ENCODE data around the gene SBF2.

Gene SBF2

DNA sequence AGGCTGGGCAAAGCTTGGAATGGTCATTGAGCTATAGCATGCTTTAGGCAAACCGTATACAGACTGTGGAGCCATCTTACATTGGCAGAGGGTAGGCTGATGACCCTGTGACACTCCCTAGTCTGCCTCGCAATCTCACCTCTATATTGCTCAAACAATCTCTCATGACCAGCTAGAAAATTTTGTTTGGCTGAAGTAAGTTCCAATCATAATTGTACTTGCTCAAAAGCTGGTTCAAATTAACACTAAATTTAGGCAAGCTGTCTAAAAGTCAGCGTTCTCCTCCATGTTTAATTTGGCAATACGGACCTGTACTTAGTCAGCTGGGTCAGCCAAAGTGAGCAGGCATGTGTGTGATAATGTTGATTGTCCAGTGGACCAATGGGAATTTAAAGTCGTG lies 497.2 kb downstream of the SBF2 start:
- in situ Hi-C loops (cut with MboI; ENCODE audit: low pct_unique_long_range_greater_than_20kb, low sequenced_read_pairs, unreplicated experiment), result no loop called here
- no peak for DNase-seq (ENCODE audit: low spot score)
- TF ChIP-seq, protein P1, sequence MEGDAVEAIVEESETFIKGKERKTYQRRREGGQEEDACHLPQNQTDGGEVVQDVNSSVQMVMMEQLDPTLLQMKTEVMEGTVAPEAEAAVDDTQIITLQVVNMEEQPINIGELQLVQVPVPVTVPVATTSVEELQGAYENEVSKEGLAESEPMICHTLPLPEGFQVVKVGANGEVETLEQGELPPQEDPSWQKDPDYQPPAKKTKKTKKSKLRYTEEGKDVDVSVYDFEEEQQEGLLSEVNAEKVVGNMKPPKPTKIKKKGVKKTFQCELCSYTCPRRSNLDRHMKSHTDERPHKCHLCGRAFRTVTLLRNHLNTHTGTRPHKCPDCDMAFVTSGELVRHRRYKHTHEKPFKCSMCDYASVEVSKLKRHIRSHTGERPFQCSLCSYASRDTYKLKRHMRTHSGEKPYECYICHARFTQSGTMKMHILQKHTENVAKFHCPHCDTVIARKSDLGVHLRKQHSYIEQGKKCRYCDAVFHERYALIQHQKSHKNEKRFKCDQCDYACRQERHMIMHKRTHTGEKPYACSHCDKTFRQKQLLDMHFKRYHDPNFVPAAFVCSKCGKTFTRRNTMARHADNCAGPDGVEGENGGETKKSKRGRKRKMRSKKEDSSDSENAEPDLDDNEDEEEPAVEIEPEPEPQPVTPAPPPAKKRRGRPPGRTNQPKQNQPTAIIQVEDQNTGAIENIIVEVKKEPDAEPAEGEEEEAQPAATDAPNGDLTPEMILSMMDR (IDR thresholded peaks at IDR 0.05; ENCODE audit: extremely low read depth, insufficient read depth, missing control alignments), result no peak

DNA sequence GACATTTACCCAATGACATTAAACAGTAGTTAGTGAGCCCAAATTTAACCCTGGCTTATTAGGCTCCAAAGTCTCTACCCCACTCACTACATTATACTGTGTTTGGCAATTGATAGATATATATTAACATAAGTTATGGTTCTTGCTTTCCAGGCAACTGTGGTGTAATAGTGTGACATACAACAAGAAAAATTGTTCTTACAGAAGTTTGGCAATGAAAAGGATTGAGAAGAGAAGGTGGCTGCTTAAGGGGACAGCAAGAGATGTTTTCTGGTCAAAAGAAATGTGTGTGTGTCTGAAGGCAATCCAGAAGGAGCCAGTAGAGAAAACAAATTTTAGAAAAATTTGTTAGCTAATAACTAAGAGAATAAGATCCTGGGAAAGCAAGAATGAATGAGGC lies 497.8 kb downstream of the SBF2 start:
- no peak for DNase-seq (ENCODE audit: low spot score)
- in situ Hi-C loops (cut with MboI; ENCODE audit: low pct_unique_long_range_greater_than_20kb, low sequenced_read_pairs, unreplicated experiment), result no loop called here
- TF ChIP-seq, protein P1 (IDR thresholded peaks at IDR 0.05; ENCODE audit: extremely low read depth, insufficient read depth, missing control alignments), result no peak

DNA sequence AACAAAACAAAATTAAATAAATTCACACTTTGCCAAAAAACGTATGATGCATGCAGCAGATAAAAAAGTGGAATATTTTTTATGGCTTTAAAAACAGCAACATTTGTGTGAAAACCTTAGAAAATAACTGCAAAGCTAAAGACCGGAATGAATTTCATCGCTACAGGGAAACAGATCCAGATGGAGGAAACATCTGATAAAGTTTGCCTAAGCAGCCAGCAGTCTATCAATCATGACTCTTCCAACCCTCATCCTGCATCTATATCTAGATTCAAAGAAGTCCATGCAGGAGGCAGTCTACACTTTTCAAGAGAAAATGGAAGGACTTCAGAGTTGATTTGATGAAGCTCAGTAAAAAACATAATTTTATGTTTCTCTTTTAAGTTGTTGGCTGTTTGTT lies 503.3 kb downstream of the SBF2 start:
- in situ Hi-C loops (cut with MboI; ENCODE audit: low pct_unique_long_range_greater_than_20kb, low sequenced_read_pairs, unreplicated experiment), result no loop called here
- TF ChIP-seq, protein P1 (IDR thresholded peaks at IDR 0.05; ENCODE audit: extremely low read depth, insufficient read depth, missing control alignments), result no peak
- DNase-seq (ENCODE audit: low spot score), result no peak

DNA sequence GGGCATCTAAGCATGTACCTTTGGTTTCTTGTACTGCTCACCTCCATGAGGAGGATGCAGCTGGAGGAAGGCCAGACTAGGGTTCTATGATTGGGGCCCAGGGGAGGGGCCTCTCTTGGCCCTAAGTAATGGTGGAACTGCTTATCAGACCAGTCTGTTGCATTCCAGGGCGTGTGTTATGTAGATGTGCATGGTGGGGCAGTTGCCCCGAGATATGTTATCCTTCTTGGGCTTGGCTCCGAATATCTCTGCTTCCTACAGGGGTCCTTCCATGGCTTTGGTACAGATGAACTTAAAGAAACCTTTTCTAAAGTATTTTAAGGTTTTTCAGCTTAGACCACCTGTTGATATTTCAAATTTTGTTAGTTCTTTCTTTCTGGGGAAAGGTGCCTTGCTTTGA lies 504.1 kb downstream of the SBF2 start:
- TF ChIP-seq, protein P1 (IDR thresholded peaks at IDR 0.05; ENCODE audit: extremely low read depth, insufficient read depth, missing control alignments), result no peak
- in situ Hi-C loops (cut with MboI; ENCODE audit: low pct_unique_long_range_greater_than_20kb, low sequenced_read_pairs, unreplicated experiment), result no loop called here
- no peak for DNase-seq (ENCODE audit: low spot score)

DNA sequence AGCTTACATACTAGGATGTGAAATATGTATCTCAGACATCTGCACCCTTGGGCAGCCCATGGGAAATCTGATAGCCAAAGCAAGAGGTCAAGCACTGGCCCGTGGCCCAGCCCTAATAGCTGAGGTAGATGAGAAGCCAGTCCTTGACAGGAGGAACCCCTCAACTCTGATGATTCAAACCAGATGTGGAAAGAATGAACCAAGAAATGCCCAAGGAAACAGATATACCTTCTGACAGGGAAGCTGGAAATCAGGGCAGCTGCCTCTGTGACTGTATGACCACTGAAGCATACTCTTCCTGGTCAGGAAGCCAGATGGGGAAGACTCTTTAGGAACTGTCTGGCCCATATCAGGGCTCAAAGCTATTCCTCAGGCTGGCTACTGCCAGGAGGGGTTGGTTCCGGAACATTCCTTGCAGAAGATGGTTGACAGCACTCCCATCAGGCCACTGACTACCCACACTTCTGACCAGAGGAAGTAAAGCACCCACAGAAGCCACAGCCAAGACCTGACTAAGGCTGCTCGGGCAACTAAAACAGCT lies 506.0 kb downstream of the SBF2 start:
- TF ChIP-seq, protein P1 (IDR thresholded peaks at IDR 0.05; ENCODE audit: extremely low read depth, insufficient read depth, missing control alignments), result no peak
- in situ Hi-C loops (cut with MboI; ENCODE audit: low pct_unique_long_range_greater_than_20kb, low sequenced_read_pairs, unreplicated experiment), result no loop called here
- no peak for DNase-seq (ENCODE audit: low spot score)

DNA sequence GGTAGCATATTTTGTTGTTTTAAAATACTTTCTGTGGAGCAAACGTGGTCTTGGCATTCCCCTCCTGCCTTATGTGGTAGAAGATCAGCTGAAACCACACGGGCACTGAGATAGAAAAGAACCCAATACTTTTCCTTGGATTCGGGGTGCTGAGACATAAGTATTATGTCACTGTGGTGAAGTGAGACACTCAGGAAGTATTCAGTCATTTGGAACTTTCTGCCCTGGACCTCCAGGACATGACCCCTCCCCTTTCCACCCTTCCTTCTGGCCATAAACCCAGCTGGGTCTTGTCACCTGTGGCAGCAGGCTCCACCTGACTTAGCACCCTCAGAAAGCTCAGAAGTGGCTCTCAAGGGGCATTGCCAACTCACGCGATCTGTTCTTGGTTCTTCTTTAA lies 506.8 kb downstream of the SBF2 start:
- TF ChIP-seq, protein P1 (IDR thresholded peaks at IDR 0.05; ENCODE audit: extremely low read depth, insufficient read depth, missing control alignments), result no peak
- in situ Hi-C loops (cut with MboI; ENCODE audit: low pct_unique_long_range_greater_than_20kb, low sequenced_read_pairs, unreplicated experiment), result no loop called here
- no peak for DNase-seq (ENCODE audit: low spot score)

All from GM13977 (cell line).